ENCODE data around the gene C9. TPM values are rescaled to one million over a fixed set of nuclear protein-coding genes. Genes with fewer than 3 reads are reported as not detected.

The C9 gene
- polyA plus RNA-seq, 1 donor (not counting 4 experiments of a cell fraction or from before 2014, with no cell fraction given) = 0.04 TPM

GRCh38 chr5:39299962-39300361 is 64.3 kb downstream of the C9 start:
- no peak overlapping the region for H3K9ac ChIP-seq (ENCODE audit: control insufficient read depth, extremely low read depth, insufficient read depth, low read length)
- TF ChIP-seq CTCF (optimal IDR thresholded peaks at IDR 0.05 in 1 of 3, IDR thresholded peaks at IDR 0.05 in 1 of 3, conservative IDR thresholded peaks at IDR 0.05 in 1 of 3; ENCODE audit: extremely low read depth in 1 of 3, insufficient read depth in 2 of 3, low read length in 3 of 3) (no peak), EZH2 (IDR thresholded peaks at IDR 0.05; ENCODE audit: low read length) (no peak)

GRCh38 chr5:39294736-39295135 is 69.6 kb downstream of the C9 start:
- Histone ChIP-seq H3K9me1 (ENCODE audit: control insufficient read depth, extremely low read depth, insufficient read depth, low read length) (no peaks in the 10 kb centered on the region), H3K9me3 (ENCODE audit: control insufficient read depth, low read depth, low read length) (no peaks in the 10 kb centered on the region), H3K4me2 (ENCODE audit: control insufficient read depth, extremely low read depth, insufficient read depth, low read depth, low read length) (no peak overlapping the region), H3K9ac (ENCODE audit: control insufficient read depth, extremely low read depth, insufficient read depth, low read length) (no peak overlapping the region), H3K36me3 (ENCODE audit: control insufficient read depth in 2 of 2, extremely low read depth in 1 of 2, insufficient read depth in 2 of 2, low read length in 2 of 2) (no peaks in the 10 kb centered on the region), H3K27me3 (ENCODE audit: control insufficient read depth, extremely low read depth, insufficient read depth, low read length) (no peaks in the 10 kb centered on the region), H4K20me1 (ENCODE audit: control insufficient read depth, extremely low read depth, insufficient read depth, low read length) (no peaks in the 10 kb centered on the region), H3K27ac (ENCODE audit: control insufficient read depth, insufficient read depth, low read length) (no peak overlapping the region), H2AFZ (ENCODE audit: control insufficient read depth, low read length) (no peak overlapping the region), H3K79me2 (ENCODE audit: control insufficient read depth, insufficient read depth, low read length) (no peaks in the 10 kb centered on the region), H3K4me1 (ENCODE audit: control insufficient read depth, extremely low read depth, insufficient read depth, low read length) (no peaks in the 10 kb centered on the region), H3K4me3 (ENCODE audit: control insufficient read depth in 2 of 3, extremely low read depth in 1 of 3, insufficient read depth in 2 of 3, low read depth in 1 of 3, low read length in 3 of 3) (no peak overlapping the region)
- FAIRE-seq = no peak
- TF ChIP-seq EZH2 (IDR thresholded peaks at IDR 0.05; ENCODE audit: low read length) (no peak), CTCF (optimal IDR thresholded peaks at IDR 0.05 in 1 of 3, IDR thresholded peaks at IDR 0.05 in 1 of 3, conservative IDR thresholded peaks at IDR 0.05 in 1 of 3; ENCODE audit: extremely low read depth in 1 of 3, insufficient read depth in 2 of 3, low read length in 3 of 3) (no peak)
- no peak for DNase-seq (ENCODE audit: low read depth, low spot score)
- dilution Hi-C loops (cut with MboI; ENCODE audit: extremely low pct_ligation_motif_present, low sequenced_read_pairs) = no loop called here

More at GRCh38 chr5:39299962-39300361, 64.3 kb downstream of the C9 start:
- Histone ChIP-seq H4K20me1 (ENCODE audit: control insufficient read depth, extremely low read depth, insufficient read depth, low read length) (no peaks in the 10 kb centered on the region), H3K9me1 (ENCODE audit: control insufficient read depth, extremely low read depth, insufficient read depth, low read length) (no peaks in the 10 kb centered on the region), H3K79me2 (ENCODE audit: control insufficient read depth, insufficient read depth, low read length) (no peaks in the 10 kb centered on the region), H3K36me3 (ENCODE audit: control insufficient read depth in 2 of 2, extremely low read depth in 1 of 2, insufficient read depth in 2 of 2, low read length in 2 of 2) (no peaks in the 10 kb centered on the region), H3K27ac (ENCODE audit: control insufficient read depth, insufficient read depth, low read length) (no peak overlapping the region), H2AFZ (ENCODE audit: control insufficient read depth, low read length) (no peak overlapping the region), H3K9me3 (ENCODE audit: control insufficient read depth, low read depth, low read length) (no peaks in the 10 kb centered on the region), H3K27me3 (ENCODE audit: control insufficient read depth, extremely low read depth, insufficient read depth, low read length) (no peaks in the 10 kb centered on the region), H3K4me2 (ENCODE audit: control insufficient read depth, extremely low read depth, insufficient read depth, low read depth, low read length) (no peak overlapping the region), H3K4me1 (ENCODE audit: control insufficient read depth, extremely low read depth, insufficient read depth, low read length) (no peaks in the 10 kb centered on the region), H3K4me3 (ENCODE audit: control insufficient read depth in 2 of 3, extremely low read depth in 1 of 3, insufficient read depth in 2 of 3, low read depth in 1 of 3, low read length in 3 of 3) (no peak overlapping the region)
- FAIRE-seq (no peak), DNase-seq (ENCODE audit: low read depth, low spot score) (no peak)
- dilution Hi-C loops (cut with MboI; ENCODE audit: extremely low pct_ligation_motif_present, low sequenced_read_pairs) = no loop called here
